ENCODE measurements around the gene PLEKHA1. TPM values are rescaled to one million over a fixed set of nuclear protein-coding genes. Genes with fewer than 3 reads are reported as not detected.

The PLEKHA1 gene
- total and polyA plus RNA-seq, 2 of the 4 experiments (the other 2 are of a cell fraction), result 7.2 to 9.5 TPM

DNA sequence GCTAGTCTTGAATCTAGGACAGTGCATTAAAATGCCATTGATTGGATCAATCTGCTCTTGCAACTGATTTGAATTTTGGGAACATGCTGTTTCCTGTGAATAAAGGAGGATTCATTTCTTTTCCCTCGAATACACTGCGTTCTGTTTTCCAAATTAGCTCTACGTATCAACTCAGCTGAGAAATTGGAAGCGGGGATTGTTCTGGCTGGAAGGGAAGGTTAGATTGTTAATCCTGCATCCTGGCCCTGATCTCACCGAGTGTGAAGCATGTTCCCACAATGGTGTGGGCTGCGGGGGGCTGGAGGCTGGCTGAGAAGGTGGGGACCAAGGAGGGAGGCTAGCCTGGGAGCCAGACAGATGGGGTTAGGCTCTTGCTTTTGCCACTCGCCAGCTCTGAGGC is 104.5 kb downstream of the PLEKHA1 start:
- H3K9me1 ChIP-seq (ENCODE audit: insufficient read depth, low read length), result peaks cover 3% of the 10 kb centered on the region; the same call in 1 of the 2 replicates
- no peaks in the 10 kb centered on the region for H3K27me3 ChIP-seq (ENCODE audit: control insufficient read depth, insufficient read depth, low read length)
- no peak overlapping the region for H3K14ac ChIP-seq (replicated peaks; ENCODE audit: low read depth, low read length)
- ChIA-PET CTCF (no interaction called here), POLR2A (ENCODE audit: unreplicated experiment) (no interaction called here)
- no peaks in the 10 kb centered on the region for H3K9me3 ChIP-seq (ENCODE audit: control insufficient read depth, insufficient read depth, low read length)
- H4K8ac ChIP-seq (ENCODE audit: low read depth in 2 of 2, low read length in 2 of 2), result no peak overlapping the region
- H2AFZ ChIP-seq (replicated peaks; ENCODE audit: low read length, poor library complexity), result no peak overlapping the region
- H2AK9ac ChIP-seq (replicated peaks; ENCODE audit: low read depth, low read length, poor library complexity), result no peak overlapping the region
- no peak overlapping the region for H3K18ac ChIP-seq (ENCODE audit: low read depth, low read length)
- H3K4me1 ChIP-seq (ENCODE audit: control insufficient read depth, insufficient read depth, low read length), result peaks cover 16% of the 10 kb centered on the region
- in situ Hi-C loops (cut with MboI; ENCODE audit: low sequenced_read_pairs), result no loop called here
- DNase-seq (no peak), ATAC-seq (ENCODE audit: low read depth) (no peak)
- H3K4ac ChIP-seq (ENCODE audit: low read depth, low read length), result no peak overlapping the region
- dilution Hi-C loops (cut with HindIII; ENCODE audit: low sequenced_read_pairs, unreplicated experiment), result no loop called here
- H2BK20ac ChIP-seq (ENCODE audit: low read depth, low read length), result no peak overlapping the region
- TF ChIP-seq MAFK (IDR thresholded peaks at IDR 0.05; ENCODE audit: low read depth, low read length) (no peak), POLR2A (IDR thresholded peaks at IDR 0.05; ENCODE audit: low read depth, low read length) (no peak), FOS (IDR thresholded peaks at IDR 0.05; ENCODE audit: low read depth, low read length) (no peak), RAD21 (IDR thresholded peaks at IDR 0.05; ENCODE audit: low read length) (no peak), CEBPB (IDR thresholded peaks at IDR 0.05; ENCODE audit: low read depth, low read length) (no peak), BHLHE40 (IDR thresholded peaks at IDR 0.05; ENCODE audit: low read depth, low read length) (no peak), RFX5 (IDR thresholded peaks at IDR 0.05; ENCODE audit: low read depth, low read length) (no peak), MAZ (IDR thresholded peaks at IDR 0.05; ENCODE audit: borderline replicate concordance, low read depth, low read length) (no peak), RCOR1 (IDR thresholded peaks at IDR 0.05; ENCODE audit: insufficient replicate concordance, low read length) (no peak), NFE2L2 (IDR thresholded peaks at IDR 0.05; ENCODE audit: low read depth, low read length) (no peak), CHD1 (IDR thresholded peaks at IDR 0.05; ENCODE audit: low read depth, low read length) (no peak), SMC3 (IDR thresholded peaks at IDR 0.05; ENCODE audit: low read depth, low read length) (no peak), MXI1 (IDR thresholded peaks at IDR 0.05; ENCODE audit: borderline replicate concordance, low read depth, low read length) (no peak)
- TF ChIP-seq, protein P1, sequence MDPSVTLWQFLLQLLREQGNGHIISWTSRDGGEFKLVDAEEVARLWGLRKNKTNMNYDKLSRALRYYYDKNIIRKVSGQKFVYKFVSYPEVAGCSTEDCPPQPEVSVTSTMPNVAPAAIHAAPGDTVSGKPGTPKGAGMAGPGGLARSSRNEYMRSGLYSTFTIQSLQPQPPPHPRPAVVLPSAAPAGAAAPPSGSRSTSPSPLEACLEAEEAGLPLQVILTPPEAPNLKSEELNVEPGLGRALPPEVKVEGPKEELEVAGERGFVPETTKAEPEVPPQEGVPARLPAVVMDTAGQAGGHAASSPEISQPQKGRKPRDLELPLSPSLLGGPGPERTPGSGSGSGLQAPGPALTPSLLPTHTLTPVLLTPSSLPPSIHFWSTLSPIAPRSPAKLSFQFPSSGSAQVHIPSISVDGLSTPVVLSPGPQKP (IDR thresholded peaks at IDR 0.05; ENCODE audit: borderline replicate concordance, low read depth, low read length), result no peak
- TF ChIP-seq, protein P2, sequence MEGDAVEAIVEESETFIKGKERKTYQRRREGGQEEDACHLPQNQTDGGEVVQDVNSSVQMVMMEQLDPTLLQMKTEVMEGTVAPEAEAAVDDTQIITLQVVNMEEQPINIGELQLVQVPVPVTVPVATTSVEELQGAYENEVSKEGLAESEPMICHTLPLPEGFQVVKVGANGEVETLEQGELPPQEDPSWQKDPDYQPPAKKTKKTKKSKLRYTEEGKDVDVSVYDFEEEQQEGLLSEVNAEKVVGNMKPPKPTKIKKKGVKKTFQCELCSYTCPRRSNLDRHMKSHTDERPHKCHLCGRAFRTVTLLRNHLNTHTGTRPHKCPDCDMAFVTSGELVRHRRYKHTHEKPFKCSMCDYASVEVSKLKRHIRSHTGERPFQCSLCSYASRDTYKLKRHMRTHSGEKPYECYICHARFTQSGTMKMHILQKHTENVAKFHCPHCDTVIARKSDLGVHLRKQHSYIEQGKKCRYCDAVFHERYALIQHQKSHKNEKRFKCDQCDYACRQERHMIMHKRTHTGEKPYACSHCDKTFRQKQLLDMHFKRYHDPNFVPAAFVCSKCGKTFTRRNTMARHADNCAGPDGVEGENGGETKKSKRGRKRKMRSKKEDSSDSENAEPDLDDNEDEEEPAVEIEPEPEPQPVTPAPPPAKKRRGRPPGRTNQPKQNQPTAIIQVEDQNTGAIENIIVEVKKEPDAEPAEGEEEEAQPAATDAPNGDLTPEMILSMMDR (conservative IDR thresholded peaks at IDR 0.05; ENCODE audit: low read depth, low read length), result no peak
- TF ChIP-seq, protein P3, sequence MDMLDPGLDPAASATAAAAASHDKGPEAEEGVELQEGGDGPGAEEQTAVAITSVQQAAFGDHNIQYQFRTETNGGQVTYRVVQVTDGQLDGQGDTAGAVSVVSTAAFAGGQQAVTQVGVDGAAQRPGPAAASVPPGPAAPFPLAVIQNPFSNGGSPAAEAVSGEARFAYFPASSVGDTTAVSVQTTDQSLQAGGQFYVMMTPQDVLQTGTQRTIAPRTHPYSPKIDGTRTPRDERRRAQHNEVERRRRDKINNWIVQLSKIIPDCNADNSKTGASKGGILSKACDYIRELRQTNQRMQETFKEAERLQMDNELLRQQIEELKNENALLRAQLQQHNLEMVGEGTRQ (IDR thresholded peaks at IDR 0.05; ENCODE audit: low read depth, low read length), result no peak
- H3K4me2 ChIP-seq (ENCODE audit: low read depth, low read length), result no peak overlapping the region
- 100% methylated on average over 2 of the region's 7 CpGs; no CpG with 5 or more reads in 1 of the 2 experiments for WGBS, 2 experiments (ENCODE audit: extremely low coverage in 2 of 2, insufficient read length in 1 of 2)
- H2BK5ac ChIP-seq (ENCODE audit: low read depth, low read length, poor library complexity, severe bottlenecking), result no peak overlapping the region
- H3K79me1 ChIP-seq (ENCODE audit: low read depth in 1 of 2, low read length in 2 of 2), result peaks cover 4 to 9% of the 10 kb centered on the region in 2 experiments; a peak in 2 of 4 replicates
- no peak overlapping the region for H3K56ac ChIP-seq (ENCODE audit: extremely low read depth, insufficient read depth, low read length)
- no peak overlapping the region for H2BK15ac ChIP-seq (ENCODE audit: low read depth, low read length)
- no TSS peak for BruUV-seq (replicated peaks)
- H3K9ac ChIP-seq (ENCODE audit: low read depth, low read length), result no peak overlapping the region
- H2AK5ac ChIP-seq (ENCODE audit: low read depth, low read length), result no peak overlapping the region
- H3K4me3 ChIP-seq (ENCODE audit: insufficient read depth, low read depth, low read length), result no peak overlapping the region
- H4K5ac ChIP-seq (ENCODE audit: low read depth, low read length), result no peak overlapping the region
- intact Hi-C loops (cut with micrococcal nuclease), result no loop called here
- no peaks in the 10 kb centered on the region; the same call in 1 of the 2 replicates for H4K20me1 ChIP-seq (ENCODE audit: insufficient read depth, low read length)
- H3K27ac ChIP-seq (ENCODE audit: insufficient read depth, low read length), result no peak overlapping the region
- no peaks in the 10 kb centered on the region for H3K36me3 ChIP-seq (ENCODE audit: control insufficient read depth, insufficient read depth, low read length)
- H3K23ac ChIP-seq (ENCODE audit: low read depth, low read length), result no peak overlapping the region
- no peak overlapping the region for H4K91ac ChIP-seq (ENCODE audit: insufficient read depth, low read depth, low read length)
- no peak overlapping the region for H2BK120ac ChIP-seq (ENCODE audit: low read depth, low read length)
